SK-N-SH (cell line): Measurements from ENCODE around the gene ZSCAN30. TPM values are rescaled to one million over a fixed set of nuclear protein-coding genes. Genes with fewer than 3 reads are reported as not detected.
"Not testable (repeated sequence)": the region's sequence is repeated elsewhere in the genome, so short reads cannot be mapped to it uniquely, and the experiment has no call there.

Source experiments
- CTCF ChIA-PET: fragments of 300-600, 350-600 bp; formaldehyde crosslinking; extraction: SDS; loops from one replicate; lab custom pipeline; 2021; lab: Yijun Ruan, JAX
- POLR2A ChIA-PET: fragments of 350-600 bp; sonication (Branson Sonifier 250); formaldehyde crosslinking; extraction: SDS; loops from one replicate; lab custom pipeline; 2020; ENCODE audit warnings: antibody characterized with exemption, inconsistent platforms; lab: Yijun Ruan, JAX
- DNase-seq: peaks from one replicate; pipeline ENCODE4 v3.0.0; 2012
- H2AFZ ChIP-seq: fragments of 200-600 bp; sonication (generic); 2 replicates; pipeline ENCODE4 v1.8.1; 2016; ENCODE audit warnings: antibody characterized with exemption, mild to moderate bottlenecking, low read depth
- H3F3A ChIP-seq: fragments of 200-600 bp; sonication (generic); replicated peaks from 2 replicates; pipeline ENCODE3; 2016; ENCODE audit warnings: antibody characterized with exemption, mild to moderate bottlenecking; ENCODE audit not compliant: insufficient read depth
- H3K27ac ChIP-seq, 2 experiments: fragments of 200-500 bp in 1 of 2; fragments of 200-600 bp in 1 of 2; sonication (Bioruptor generic) in 1 of 2; sonication (generic), shearing (Covaris generic) in 1 of 2; 2 replicates each; pipeline versions ENCODE4 v1.5.1 to v1.6.1; 2014 to 2016; ENCODE audit warnings: low read depth in 2 of 2, inconsistent platforms in 1 of 2, low read length in 1 of 2, mild to moderate bottlenecking in 1 of 2, mixed read lengths in 1 of 2
- H3K27me3 ChIP-seq: fragments of 200-600 bp; sonication (generic), shearing (Covaris generic); 2 replicates; pipeline ENCODE4 v1.6.1; 2016; ENCODE audit warnings: mixed run types; ENCODE audit not compliant: insufficient read depth
- H3K36me3 ChIP-seq, 2 experiments: fragments of 200-500 bp in 1 of 2; fragments of 200-600 bp in 1 of 2; sonication (Bioruptor generic) in 1 of 2; sonication (generic) in 1 of 2; replicated peaks in 1 of 2; 2 replicates each; pipeline versions ENCODE3 to v1.5.1; 2014 to 2016; ENCODE audit warnings: low read length in 1 of 2, mild to moderate bottlenecking in 1 of 2; ENCODE audit not compliant: insufficient read depth in 2 of 2, control insufficient read depth in 1 of 2
- H3K4me1 ChIP-seq, 2 experiments: fragments of 200-500 bp in 1 of 2; fragments of 200-600 bp in 1 of 2; sonication (Bioruptor generic) in 1 of 2; sonication (generic), shearing (Covaris generic) in 1 of 2; 2 replicates each; pipeline versions ENCODE4 v1.5.1 to v1.6.1; 2014 to 2016; ENCODE audit warnings: low read depth in 1 of 2, low read length in 1 of 2, mixed run types in 1 of 2; ENCODE audit not compliant: insufficient read depth in 2 of 2, control insufficient read depth in 1 of 2
- H3K4me2 ChIP-seq: fragments of 200-600 bp; sonication (generic), shearing (Covaris generic); 2 replicates; pipeline ENCODE4 v1.6.1; 2017; ENCODE audit warnings: mixed run types
- H3K4me3 ChIP-seq, 2 experiments: fragments of 200-500 bp in 1 of 2; fragments of 200-600 bp in 1 of 2; sonication (Bioruptor generic) in 1 of 2; sonication (generic), shearing (Covaris generic) in 1 of 2; 2 replicates each; pipeline versions ENCODE4 v1.5.1 to v1.8.1; 2014 to 2016; ENCODE audit warnings: low read depth in 2 of 2, inconsistent platforms in 1 of 2, low read length in 1 of 2, mild to moderate bottlenecking in 1 of 2, mixed read lengths in 1 of 2, moderate library complexity in 1 of 2
- H3K79me2 ChIP-seq: fragments of 200-600 bp; sonication (generic); 2 replicates; pipeline ENCODE4 v1.8.1; 2017; ENCODE audit warnings: mild to moderate bottlenecking; ENCODE audit not compliant: insufficient read depth
- H3K9ac ChIP-seq: fragments of 200-600 bp; sonication (generic); 2 replicates; pipeline ENCODE4 v1.6.1; 2017; ENCODE audit warnings: mixed run types
- H3K9me2 ChIP-seq: fragments of 200-600 bp; sonication (generic); 2 replicates; pipeline ENCODE4 v1.6.1; 2017; ENCODE audit warnings: mixed run types
- H3K9me3 ChIP-seq: fragments of 200-600 bp; sonication (generic); 2 replicates; pipeline ENCODE4 v1.6.1; 2017; ENCODE audit warnings: mixed run types, mild to moderate bottlenecking, moderate library complexity
- H4K20me1 ChIP-seq: fragments of 200-600 bp; sonication (generic); 2 replicates; pipeline ENCODE4 v1.6.1; 2017; ENCODE audit warnings: mild to moderate bottlenecking, mixed run types; ENCODE audit not compliant: insufficient read depth
- CHD2 ChIP-seq: fragments of 150-350 bp; IDR thresholded peaks from 2 replicates; pipeline ENCODE4 v1.6.1; 2018; ENCODE audit warnings: low read length; ENCODE audit not compliant: partially characterized antibody
- SMC3 ChIP-seq: IDR thresholded peaks from 2 replicates; pipeline ENCODE4 v1.6.1; 2012; ENCODE audit warnings: low read depth, low read length, improper control_type of control experiment
- TAF1 ChIP-seq: IDR thresholded peaks from 2 replicates; pipeline ENCODE4 v1.6.1; 2012; ENCODE audit warnings: low read depth, mild to moderate bottlenecking, low read length, moderate library complexity, borderline replicate concordance
- TEAD4 ChIP-seq: IDR thresholded peaks from 2 replicates; pipeline ENCODE4 v1.4.0; 2012; ENCODE audit warnings: mild to moderate bottlenecking, borderline replicate concordance; ENCODE audit not compliant: insufficient read depth
- YY1 ChIP-seq: IDR thresholded peaks from 2 replicates; pipeline ENCODE4 v1.4.0; 2012; ENCODE audit warnings: low read depth, mild to moderate bottlenecking
- WGBS: methylation state at CpG from one replicate; pipeline ENCODE4 v1.1.6; 2017; ENCODE audit warnings: low lambda C conversion rate; 5-methylcytosine and 5-hydroxymethylcytosine counted together
- polyA plus RNA-seq, 3 experiments: library from polyadenylated mRNA; depleted of rRNA; stranded (reverse); fragments of >200 nt; gene quantifications; 2 replicates each; pipeline ENCODE4 v1.2.3, GENCODE V29; 2012
- TF ChIP-seq, protein P1 (sequence below): IDR thresholded peaks from 2 replicates; pipeline ENCODE4 v1.6.1; 2012; ENCODE audit warnings: mild to moderate bottlenecking, low read depth, low read length, moderate library complexity
- TF ChIP-seq, protein P2 (sequence below): fragments of 200-600 bp; sonication (generic); IDR thresholded peaks from 2 replicates; pipeline ENCODE4 v1.6.1; 2017; ENCODE audit warnings: antibody characterized with exemption, mild to moderate bottlenecking, moderate library complexity

The ZSCAN30 gene
- polyA plus RNA-seq, 1 of the 3 experiments (the other 2 are of a cell fraction), result 5.9 TPM

DNA sequence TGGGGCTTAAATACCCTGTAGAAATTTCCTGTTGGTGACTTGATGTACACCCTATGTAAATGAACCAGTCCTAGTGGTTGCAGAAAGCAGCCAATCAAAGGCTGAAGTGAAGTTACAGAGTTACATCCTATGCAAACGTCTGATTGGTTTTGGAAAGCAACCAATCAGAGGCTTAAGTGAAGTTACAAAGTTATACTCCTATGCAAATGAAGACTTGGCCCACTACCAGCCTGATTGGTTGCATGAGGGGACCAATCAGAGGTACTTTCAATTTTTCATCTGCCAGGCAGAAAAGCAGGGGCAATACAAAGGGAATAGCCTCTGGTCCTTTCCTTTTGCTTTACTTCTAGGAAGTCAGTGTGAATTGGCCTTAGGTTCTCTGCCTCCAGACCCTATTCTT, 62.8 kb downstream of the ZSCAN30 start:
- ChIA-PET POLR2A (no interaction called here), CTCF (no interaction called here)
- no peak overlapping the region for H3K9ac ChIP-seq
- H3K79me2 ChIP-seq, result no peaks in the 10 kb centered on the region
- H3K27me3 ChIP-seq, result no peaks in the 10 kb centered on the region
- no peak overlapping the region for H3K4me2 ChIP-seq
- no peaks in the 10 kb centered on the region for H3K9me3 ChIP-seq
- no peaks in the 10 kb centered on the region for H3K9me2 ChIP-seq
- H3F3A ChIP-seq, result no peaks in the 10 kb centered on the region
- no peak for DNase-seq
- no peak overlapping the region for H2AFZ ChIP-seq
- H3K4me1 ChIP-seq, result no peaks in the 10 kb centered on the region; a peak in 1 of 4 replicates
- WGBS, result 63% methylated on average over 1 of the region's 1 CpG
- TF ChIP-seq YY1 (no peak), TAF1 (no peak)
- TF ChIP-seq, all 33 proteins: peak for 0
- H4K20me1 ChIP-seq, result no peaks in the 10 kb centered on the region
- no peak overlapping the region for H3K27ac ChIP-seq
- H3K36me3 ChIP-seq, result no peaks in the 10 kb centered on the region
- no peak overlapping the region for H3K4me3 ChIP-seq

DNA sequence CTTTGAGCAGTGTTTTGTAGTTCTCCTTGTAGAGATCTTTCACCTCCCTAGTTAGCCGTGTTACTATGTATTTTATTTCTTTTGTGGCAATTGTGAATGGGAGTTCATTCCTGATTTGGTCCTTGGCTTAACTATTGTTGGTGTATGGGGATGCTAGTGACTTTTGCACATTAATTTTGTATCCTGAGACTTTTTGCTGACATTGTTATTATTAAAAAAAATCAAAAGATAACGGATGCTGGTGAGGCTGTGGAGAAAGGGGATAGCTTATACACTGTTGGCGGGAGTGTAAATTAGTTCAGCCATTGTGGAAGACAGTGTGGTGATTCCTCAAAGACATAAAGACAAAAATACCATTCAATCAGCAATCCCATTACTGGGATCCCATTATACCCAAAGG, 66.2 kb downstream of the ZSCAN30 start:
- POLR2A ChIA-PET, result no interaction called here
- Histone ChIP-seq H4K20me1 (no peaks in the 10 kb centered on the region), H3K4me3 (no peak overlapping the region), H2AFZ (no peak overlapping the region), H3K9ac (no peak overlapping the region), H3K27me3 (no peaks in the 10 kb centered on the region), H3K9me2 (no peaks in the 10 kb centered on the region), H3K36me3 (no peaks in the 10 kb centered on the region), H3F3A (no peaks in the 10 kb centered on the region), H3K9me3 (no peaks in the 10 kb centered on the region), H3K79me2 (no peaks in the 10 kb centered on the region), H3K4me1 (no peaks in the 10 kb centered on the region), H3K27ac (no peak overlapping the region), H3K4me2 (no peak overlapping the region)
- WGBS, result 45% methylated on average over 3 of the region's 3 CpGs
- DNase-seq, result no peak
- CTCF ChIA-PET, result no interaction called here
- no peak for TF ChIP-seq TEAD4
- TF ChIP-seq, protein P1, sequence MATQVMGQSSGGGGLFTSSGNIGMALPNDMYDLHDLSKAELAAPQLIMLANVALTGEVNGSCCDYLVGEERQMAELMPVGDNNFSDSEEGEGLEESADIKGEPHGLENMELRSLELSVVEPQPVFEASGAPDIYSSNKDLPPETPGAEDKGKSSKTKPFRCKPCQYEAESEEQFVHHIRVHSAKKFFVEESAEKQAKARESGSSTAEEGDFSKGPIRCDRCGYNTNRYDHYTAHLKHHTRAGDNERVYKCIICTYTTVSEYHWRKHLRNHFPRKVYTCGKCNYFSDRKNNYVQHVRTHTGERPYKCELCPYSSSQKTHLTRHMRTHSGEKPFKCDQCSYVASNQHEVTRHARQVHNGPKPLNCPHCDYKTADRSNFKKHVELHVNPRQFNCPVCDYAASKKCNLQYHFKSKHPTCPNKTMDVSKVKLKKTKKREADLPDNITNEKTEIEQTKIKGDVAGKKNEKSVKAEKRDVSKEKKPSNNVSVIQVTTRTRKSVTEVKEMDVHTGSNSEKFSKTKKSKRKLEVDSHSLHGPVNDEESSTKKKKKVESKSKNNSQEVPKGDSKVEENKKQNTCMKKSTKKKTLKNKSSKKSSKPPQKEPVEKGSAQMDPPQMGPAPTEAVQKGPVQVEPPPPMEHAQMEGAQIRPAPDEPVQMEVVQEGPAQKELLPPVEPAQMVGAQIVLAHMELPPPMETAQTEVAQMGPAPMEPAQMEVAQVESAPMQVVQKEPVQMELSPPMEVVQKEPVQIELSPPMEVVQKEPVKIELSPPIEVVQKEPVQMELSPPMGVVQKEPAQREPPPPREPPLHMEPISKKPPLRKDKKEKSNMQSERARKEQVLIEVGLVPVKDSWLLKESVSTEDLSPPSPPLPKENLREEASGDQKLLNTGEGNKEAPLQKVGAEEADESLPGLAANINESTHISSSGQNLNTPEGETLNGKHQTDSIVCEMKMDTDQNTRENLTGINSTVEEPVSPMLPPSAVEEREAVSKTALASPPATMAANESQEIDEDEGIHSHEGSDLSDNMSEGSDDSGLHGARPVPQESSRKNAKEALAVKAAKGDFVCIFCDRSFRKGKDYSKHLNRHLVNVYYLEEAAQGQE, result no peak

DNA sequence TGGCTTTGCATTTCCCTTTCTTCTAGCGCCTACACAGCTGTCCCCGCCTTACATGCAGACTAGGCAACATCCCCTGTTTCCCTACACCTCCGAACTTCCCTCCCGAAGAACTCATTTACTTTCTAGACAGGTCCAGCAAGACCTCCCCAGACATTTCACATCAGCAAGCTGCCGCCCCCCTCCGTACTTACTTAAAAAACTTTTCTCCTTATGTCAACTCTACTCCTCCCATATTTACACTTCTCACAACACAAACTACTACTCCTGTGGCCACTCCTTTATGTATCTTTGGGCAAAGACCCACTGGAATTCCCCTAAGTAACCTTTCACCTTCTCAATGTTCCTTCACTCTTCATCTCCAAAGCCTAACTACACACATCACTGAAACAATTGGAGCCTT, 69.6 kb downstream of the ZSCAN30 start:
- CTCF ChIA-PET, result interaction anchor here (1.5 kb wide), 1 partner anchor 11 kb away, joined by 5 read pairs; no protein-coding TSS in a partner anchor
- H3K9ac ChIP-seq, result no peak overlapping the region
- 84% methylated on average over 6 of the region's 6 CpGs for WGBS
- no peaks in the 10 kb centered on the region for H3K36me3 ChIP-seq
- H4K20me1 ChIP-seq, result no peaks in the 10 kb centered on the region
- no peak for DNase-seq
- TF ChIP-seq, protein P2, sequence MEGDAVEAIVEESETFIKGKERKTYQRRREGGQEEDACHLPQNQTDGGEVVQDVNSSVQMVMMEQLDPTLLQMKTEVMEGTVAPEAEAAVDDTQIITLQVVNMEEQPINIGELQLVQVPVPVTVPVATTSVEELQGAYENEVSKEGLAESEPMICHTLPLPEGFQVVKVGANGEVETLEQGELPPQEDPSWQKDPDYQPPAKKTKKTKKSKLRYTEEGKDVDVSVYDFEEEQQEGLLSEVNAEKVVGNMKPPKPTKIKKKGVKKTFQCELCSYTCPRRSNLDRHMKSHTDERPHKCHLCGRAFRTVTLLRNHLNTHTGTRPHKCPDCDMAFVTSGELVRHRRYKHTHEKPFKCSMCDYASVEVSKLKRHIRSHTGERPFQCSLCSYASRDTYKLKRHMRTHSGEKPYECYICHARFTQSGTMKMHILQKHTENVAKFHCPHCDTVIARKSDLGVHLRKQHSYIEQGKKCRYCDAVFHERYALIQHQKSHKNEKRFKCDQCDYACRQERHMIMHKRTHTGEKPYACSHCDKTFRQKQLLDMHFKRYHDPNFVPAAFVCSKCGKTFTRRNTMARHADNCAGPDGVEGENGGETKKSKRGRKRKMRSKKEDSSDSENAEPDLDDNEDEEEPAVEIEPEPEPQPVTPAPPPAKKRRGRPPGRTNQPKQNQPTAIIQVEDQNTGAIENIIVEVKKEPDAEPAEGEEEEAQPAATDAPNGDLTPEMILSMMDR, result no peak
- TF ChIP-seq SMC3 (no peak), CHD2 (no peak)
- no peak overlapping the region for H3K4me2 ChIP-seq
- POLR2A ChIA-PET, result no interaction called here
- H3F3A ChIP-seq, result no peaks in the 10 kb centered on the region
- H3K79me2 ChIP-seq, result no peaks in the 10 kb centered on the region
- H3K9me2 ChIP-seq, result no peaks in the 10 kb centered on the region
- no peaks in the 10 kb centered on the region for H3K27me3 ChIP-seq
- H2AFZ ChIP-seq, result no peak overlapping the region
- H3K4me1 ChIP-seq, result no peaks in the 10 kb centered on the region
- no peak overlapping the region for H3K27ac ChIP-seq
- H3K9me3 ChIP-seq, result no peaks in the 10 kb centered on the region
- H3K4me3 ChIP-seq, result no peak overlapping the region

DNA sequence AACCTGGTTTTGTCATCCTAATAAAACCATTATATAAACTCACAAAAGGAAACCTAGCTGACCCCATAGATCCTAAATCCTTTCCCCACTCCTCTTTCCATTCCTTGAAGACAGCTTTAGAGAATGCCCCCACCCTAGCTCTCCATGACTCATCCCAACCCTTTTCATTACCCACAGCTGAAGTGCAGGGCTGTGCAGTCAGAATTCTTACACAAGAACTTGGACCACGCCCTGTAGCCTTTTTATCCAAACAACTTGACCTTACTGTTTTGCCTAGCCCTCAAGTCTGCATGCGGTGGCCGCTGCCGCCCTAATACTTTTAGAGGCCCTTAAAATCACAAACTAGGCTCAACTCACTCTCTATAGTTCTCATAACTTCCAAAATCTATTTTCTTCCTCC, 70.7 kb downstream of the ZSCAN30 start:
- H3K4me3 ChIP-seq, H4K20me1 ChIP-seq, H3K9me3 ChIP-seq, H3K9ac ChIP-seq, H3K27ac ChIP-seq, H3K4me2 ChIP-seq, H3K36me3 ChIP-seq, POLR2A ChIA-PET, H3K27me3 ChIP-seq, DNase-seq, H2AFZ ChIP-seq, CTCF ChIA-PET, H3K79me2 ChIP-seq, H3F3A ChIP-seq, H3K4me1 ChIP-seq, H3K9me2 ChIP-seq: not testable (repeated sequence)
- 75% methylated on average over 4 of the region's 4 CpGs for WGBS
